Osteoblast (primary cell): ENCODE results near the gene DLG2. TPM values are rescaled to one million over a fixed set of nuclear protein-coding genes. Genes with fewer than 3 reads are reported as not detected.

ENCODE experiments used
- DNase-seq: peaks from one replicate; pipeline ENCODE4 v3.0.0; 2011; ENCODE audit warnings: low spot score, mixed read lengths; ENCODE audit not compliant: insufficient read length; ENCODE audit errors: missing footprints
- H2AFZ ChIP-seq: 2 replicates; pipeline ENCODE4 v1.6.0; 2011; ENCODE audit warnings: mild to moderate bottlenecking, low read length
- H3K27ac ChIP-seq: 2 replicates; pipeline ENCODE4 v1.5.1; 2011; ENCODE audit warnings: mild to moderate bottlenecking, low read depth, low read length, moderate library complexity
- H3K27me3 ChIP-seq: 2 replicates; pipeline ENCODE4 v1.6.0; 2012; ENCODE audit warnings: mild to moderate bottlenecking, control low read depth, inconsistent platforms, low read length, moderate library complexity; ENCODE audit not compliant: insufficient read depth
- H3K36me3 ChIP-seq: 2 replicates; pipeline ENCODE4 v1.5.1; 2011; ENCODE audit warnings: mild to moderate bottlenecking, low read length, control low read depth, moderate library complexity; ENCODE audit not compliant: insufficient read depth
- H3K4me1 ChIP-seq: 2 replicates; pipeline ENCODE4 v1.5.1; 2011; ENCODE audit warnings: mild to moderate bottlenecking, low read length, control low read depth, moderate library complexity; ENCODE audit not compliant: insufficient read depth
- H3K4me2 ChIP-seq: 2 replicates; pipeline ENCODE4 v1.6.0; 2011; ENCODE audit warnings: mild to moderate bottlenecking, low read length; ENCODE audit not compliant: insufficient read depth
- H3K4me3 ChIP-seq: fragments of 200-600 bp; sonication (generic); 3 replicates; pipeline ENCODE4 v1.5.1; 2012; ENCODE audit warnings: mild to moderate bottlenecking, low read length, inconsistent platforms; ENCODE audit not compliant: insufficient read depth
- H3K79me2 ChIP-seq: 2 replicates; pipeline ENCODE4 v1.6.0; 2012; ENCODE audit warnings: mild to moderate bottlenecking, low read length, control low read depth, inconsistent platforms; ENCODE audit not compliant: insufficient read depth
- H3K9me3 ChIP-seq: 2 replicates; pipeline ENCODE4 v1.5.1; 2011; ENCODE audit warnings: low read depth, low read length, control low read depth
- H4K20me1 ChIP-seq: 2 replicates; pipeline ENCODE4 v1.6.0; 2012; ENCODE audit warnings: mild to moderate bottlenecking, low read length, control low read depth; ENCODE audit not compliant: insufficient read depth
- CTCF ChIP-seq: IDR thresholded peaks from 2 replicates; pipeline ENCODE4 v1.5.1; 2011; ENCODE audit warnings: mild to moderate bottlenecking, low read depth, low read length, moderate library complexity; ENCODE audit errors: extremely low read depth
- total RNA-seq: library from RNA; depleted of rRNA; stranded (reverse); fragments of >200 nt; gene quantifications from 2 replicates; pipeline ENCODE4 v1.2.3, GENCODE V29; 2012

DLG2 gene
- total RNA-seq, 1 donor, result 3.3 TPM

GRCh38 chr11:85048801-85049200 is 578.3 kb downstream of the DLG2 start:
- no peaks in the 10 kb centered on the region for H3K4me1 ChIP-seq
- DNase-seq, result no peak
- H3K4me3 ChIP-seq, result no peak overlapping the region
- H3K27me3 ChIP-seq, result no peaks in the 10 kb centered on the region
- no peak overlapping the region for H3K4me2 ChIP-seq
- no peaks in the 10 kb centered on the region for H3K79me2 ChIP-seq
- no peaks in the 10 kb centered on the region for H4K20me1 ChIP-seq
- TF ChIP-seq CTCF, result no peak
- H3K27ac ChIP-seq, result no peak overlapping the region
- H3K36me3 ChIP-seq, result no peaks in the 10 kb centered on the region
- H3K9me3 ChIP-seq, result no peaks in the 10 kb centered on the region
- H2AFZ ChIP-seq, result no peak overlapping the region

- Histone ChIP-seq H3K9me3 (no peaks in the 10 kb centered on the region), H3K79me2 (no peaks in the 10 kb centered on the region), H3K36me3 (no peaks in the 10 kb centered on the region), H3K4me3 (no peak overlapping the region), H4K20me1 (no peaks in the 10 kb centered on the region), H3K27ac (no peak overlapping the region), H3K4me1 (no peaks in the 10 kb centered on the region), H3K27me3 (no peaks in the 10 kb centered on the region), H3K4me2 (no peak overlapping the region), H2AFZ (no peak overlapping the region)
- TF ChIP-seq CTCF, result no peak
- DNase-seq, result no peak
Observed at GRCh38 chr11:85045716-85046115, 581.4 kb downstream of the DLG2 start.

- no peak overlapping the region for H3K4me2 ChIP-seq
- no peak for DNase-seq
- no peaks in the 10 kb centered on the region for H4K20me1 ChIP-seq
- no peaks in the 10 kb centered on the region for H3K79me2 ChIP-seq
- H3K27me3 ChIP-seq, result no peaks in the 10 kb centered on the region
- no peaks in the 10 kb centered on the region for H3K9me3 ChIP-seq
- no peaks in the 10 kb centered on the region for H3K4me1 ChIP-seq
- no peak overlapping the region for H3K4me3 ChIP-seq
- no peak for TF ChIP-seq CTCF
- H3K27ac ChIP-seq, result no peak overlapping the region
- no peak overlapping the region for H2AFZ ChIP-seq
- H3K36me3 ChIP-seq, result no peaks in the 10 kb centered on the region
Observed at GRCh38 chr11:85044911-85045310, 582.2 kb downstream of the DLG2 start.

GRCh38 chr11:85042361-85042760 is 584.8 kb downstream of the DLG2 start:
- DNase-seq, result no peak
- H3K4me2 ChIP-seq, result no peak overlapping the region
- no peaks in the 10 kb centered on the region for H3K9me3 ChIP-seq
- no peaks in the 10 kb centered on the region for H3K79me2 ChIP-seq
- no peaks in the 10 kb centered on the region for H3K27me3 ChIP-seq
- H4K20me1 ChIP-seq, result no peaks in the 10 kb centered on the region
- no peak overlapping the region for H3K4me3 ChIP-seq
- no peak overlapping the region for H3K27ac ChIP-seq
- TF ChIP-seq CTCF, result no peak
- no peaks in the 10 kb centered on the region for H3K36me3 ChIP-seq
- no peak overlapping the region for H2AFZ ChIP-seq
- no peaks in the 10 kb centered on the region for H3K4me1 ChIP-seq
